ENCODE measurements around the gene YPEL3.

GRCh38 chr16:30069611-30070462 is 26.2 kb downstream of the YPEL3 start:
- TF ChIP-seq POLR2A (IDR thresholded peaks at IDR 0.05; ENCODE audit: low read depth, low read length) (no peak), POLR2AphosphoS5 (IDR thresholded peaks at IDR 0.05; ENCODE audit: low read depth, low read length) (no peak), POU2F2 (IDR thresholded peaks at IDR 0.05; ENCODE audit: low read depth, low read length) (no peak), TAF1 (IDR thresholded peaks at IDR 0.05; ENCODE audit: low read depth, low read length) (no peak)

Data from GM12891 (cell line).